ENCODE data around the gene MICAL3.

GRCh38 chr22:18000441-18001039 is 23.8 kb downstream of the MICAL3 start:
- TF ChIP-seq CTCF (IDR thresholded peaks at IDR 0.05) (no peak), POLR2AphosphoS5 (IDR thresholded peaks at IDR 0.05) (no peak)
